HG02840 (cell line): ENCODE data around the gene APOBEC3B.
A peak's percentile ranks its signal among the peaks of the same experiment; 100 is the strongest.
"Not testable (repeated sequence)": the region's sequence is repeated elsewhere in the genome, so short reads cannot be mapped to it uniquely, and the experiment has no call there.

Experiments
- ATAC-seq: cut with Tn5 transposase; IDR thresholded peaks from one replicate; pipeline ENCODE4 v1.9.1; 2021; ENCODE audit warnings: mild to moderate bottlenecking, moderate library complexity, moderate number of reproducible peaks; ENCODE audit not compliant: unreplicated experiment, low FRiP score

The APOBEC3B gene

DNA sequence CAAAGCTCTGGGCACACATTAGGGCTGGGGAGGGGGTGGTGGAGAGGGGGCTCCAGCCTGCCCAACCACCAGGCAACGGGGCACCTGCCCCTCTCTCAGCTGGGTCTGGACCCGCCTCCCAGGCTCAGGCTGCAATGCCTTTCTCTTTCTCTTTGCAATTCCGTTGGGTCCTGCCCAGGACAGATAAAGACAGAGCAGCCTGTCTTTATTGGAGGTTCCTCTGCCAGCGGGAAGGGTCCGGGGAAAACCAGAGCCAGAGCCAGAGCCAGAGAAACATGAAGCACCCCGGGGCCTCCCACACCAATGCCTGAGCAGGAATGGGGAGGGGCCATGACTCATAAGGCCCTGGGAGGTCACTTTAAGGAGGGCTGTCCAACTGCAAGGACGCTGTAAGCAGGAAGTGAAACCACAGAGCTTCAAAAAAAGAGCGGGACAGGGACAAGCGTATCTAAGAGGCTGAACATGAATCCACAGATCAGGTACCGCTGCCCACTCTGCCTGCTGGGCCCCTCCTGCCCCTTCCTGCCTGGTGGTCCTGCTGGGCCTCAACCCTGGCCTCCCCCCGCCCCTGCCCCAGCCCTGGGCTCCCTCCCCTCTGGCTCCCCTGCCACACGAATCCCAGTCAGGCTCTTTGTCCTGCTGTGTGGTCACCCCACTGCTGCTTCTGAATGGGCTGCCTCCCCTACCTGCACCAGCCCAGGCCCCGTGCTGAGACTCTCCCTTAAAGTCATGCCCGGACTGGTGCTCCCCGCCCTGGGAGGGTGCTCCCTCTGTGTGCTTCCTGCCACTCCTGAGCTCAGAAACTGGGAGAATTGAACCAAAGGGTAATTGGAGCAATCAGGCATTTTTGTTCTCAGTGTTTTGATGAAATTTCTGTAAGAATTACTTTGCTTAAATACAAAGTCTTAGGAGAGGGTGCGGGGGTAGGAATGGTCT, at the start of gene APOBEC3B:
Gene APOBEC3B, plus strand, starts transcription at position 356 of the 936 bp plus-strand sequence. Its CDS starts 107 bp downstream, at position 463.
- ATAC-seq: peak; percentile 56

- ATAC-seq: no peak
These were observed 47.1 kb upstream of the APOBEC3B start for GRCh38 chr22:38935023-38935422.

DNA sequence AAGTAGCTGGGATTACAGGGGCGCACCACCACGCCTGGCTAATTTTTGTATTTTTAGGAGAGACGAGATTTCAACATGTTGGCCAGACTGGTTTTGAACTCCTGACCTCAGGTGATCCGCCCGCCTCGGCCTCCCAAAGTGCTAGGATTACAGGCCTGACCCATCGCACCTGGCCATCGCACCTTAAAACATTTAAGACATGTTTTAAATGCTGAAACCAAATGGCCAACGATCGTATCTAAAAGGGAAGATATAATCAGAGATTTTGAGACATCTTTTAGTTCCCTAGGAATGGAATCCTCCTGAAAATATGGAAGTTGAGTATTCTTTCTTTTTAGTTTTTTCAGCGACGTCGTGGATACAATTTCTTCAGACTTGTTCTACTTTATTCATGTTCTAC, 46.5 kb upstream of the APOBEC3B start:
- ATAC-seq: no peak

- ATAC-seq: no peak
These were observed 45.6 kb upstream of the APOBEC3B start for GRCh38 chr22:38936562-38936961.

DNA sequence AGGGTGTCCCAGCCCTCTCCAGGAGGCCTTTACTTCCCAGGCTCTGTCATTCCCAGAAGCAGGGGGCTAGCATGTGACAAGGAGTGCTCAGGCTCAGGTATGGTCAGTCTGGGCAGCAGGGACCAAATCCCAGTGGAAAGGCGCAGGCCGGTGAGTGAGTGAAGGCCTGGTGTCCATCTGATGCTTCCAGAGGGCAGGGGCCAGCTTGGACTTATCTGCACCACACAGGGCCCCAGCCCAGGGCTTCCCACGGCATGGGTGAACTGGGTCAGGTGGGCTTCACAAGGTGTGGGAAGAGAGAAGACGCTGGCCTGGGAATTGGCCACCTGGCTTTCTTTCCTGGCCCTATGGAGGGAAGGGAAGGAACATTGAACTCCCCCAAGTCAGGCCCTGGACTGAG, 45.1 kb upstream of the APOBEC3B start:
- ATAC-seq: no peak

DNA sequence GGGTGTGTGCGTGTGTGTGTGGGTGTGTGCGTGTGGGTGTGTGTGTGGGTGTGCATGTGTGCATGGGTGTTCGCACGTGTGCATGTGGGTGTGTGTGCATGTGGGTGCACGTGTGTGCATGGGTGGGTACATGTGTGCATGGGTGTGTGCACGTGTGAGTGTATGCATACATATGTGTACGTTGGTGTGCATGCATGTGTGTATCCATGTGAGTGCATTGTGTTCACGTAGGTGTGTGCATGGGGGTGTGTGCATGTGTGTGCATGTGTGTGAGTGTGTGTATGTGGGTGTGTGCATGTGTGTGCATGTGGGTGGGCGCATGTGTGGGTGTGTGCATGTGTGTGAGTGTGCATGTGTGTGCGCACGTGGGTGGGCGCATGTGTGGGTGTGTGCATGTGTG, 44.6 kb upstream of the APOBEC3B start:
- no peak for ATAC-seq

GRCh38 chr22:38938221-38938620, 43.9 kb upstream of the APOBEC3B start:
- no peak for ATAC-seq

DNA sequence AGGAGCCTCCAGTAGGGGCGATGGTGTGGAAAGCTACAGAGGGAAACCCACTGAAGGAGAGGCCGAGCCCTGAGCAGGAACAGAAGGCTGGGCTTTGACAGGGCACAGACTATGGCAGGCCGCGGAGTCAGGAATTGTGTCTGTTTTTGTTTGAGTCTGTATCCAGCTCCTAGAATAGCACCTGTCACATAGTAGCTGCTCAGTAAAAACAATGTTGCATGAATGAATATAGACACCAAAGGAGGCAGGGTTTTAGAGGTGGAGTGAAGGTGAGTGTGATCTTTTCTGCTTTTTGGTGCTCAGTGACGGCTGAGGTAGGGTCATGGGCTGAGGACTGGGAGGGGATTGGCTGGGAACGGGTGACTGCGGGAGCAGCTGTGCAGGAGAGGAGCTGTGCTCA, 43.2 kb upstream of the APOBEC3B start:
- no peak for ATAC-seq

DNA sequence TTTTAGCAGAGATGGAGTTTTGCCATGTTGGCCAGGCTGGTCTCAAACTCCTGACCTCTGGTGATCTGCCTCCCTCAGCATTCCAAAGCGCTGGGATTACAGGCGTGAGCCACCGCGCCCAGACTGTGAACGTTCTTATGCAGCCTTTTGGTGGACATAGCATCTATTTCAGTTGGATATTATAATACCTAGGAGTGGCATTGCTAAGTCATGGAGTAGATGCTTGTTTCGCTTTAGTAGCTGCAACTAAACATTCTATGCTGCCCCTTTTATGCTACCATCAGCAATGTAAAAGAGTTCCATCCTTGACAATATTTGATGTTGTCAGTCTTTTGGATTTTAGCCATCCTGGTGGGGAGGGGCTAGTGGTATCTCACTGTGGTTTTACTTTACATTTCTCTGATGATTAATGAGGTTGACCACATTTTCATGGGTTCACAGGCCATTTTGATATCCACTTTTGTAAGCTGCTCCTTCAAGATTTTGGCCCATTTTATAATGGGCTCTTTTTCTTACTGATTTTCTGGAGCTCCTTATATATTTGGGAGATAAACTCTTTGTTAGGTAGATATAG, 41.2 kb upstream of the APOBEC3B start:
- ATAC-seq: no peak

DNA sequence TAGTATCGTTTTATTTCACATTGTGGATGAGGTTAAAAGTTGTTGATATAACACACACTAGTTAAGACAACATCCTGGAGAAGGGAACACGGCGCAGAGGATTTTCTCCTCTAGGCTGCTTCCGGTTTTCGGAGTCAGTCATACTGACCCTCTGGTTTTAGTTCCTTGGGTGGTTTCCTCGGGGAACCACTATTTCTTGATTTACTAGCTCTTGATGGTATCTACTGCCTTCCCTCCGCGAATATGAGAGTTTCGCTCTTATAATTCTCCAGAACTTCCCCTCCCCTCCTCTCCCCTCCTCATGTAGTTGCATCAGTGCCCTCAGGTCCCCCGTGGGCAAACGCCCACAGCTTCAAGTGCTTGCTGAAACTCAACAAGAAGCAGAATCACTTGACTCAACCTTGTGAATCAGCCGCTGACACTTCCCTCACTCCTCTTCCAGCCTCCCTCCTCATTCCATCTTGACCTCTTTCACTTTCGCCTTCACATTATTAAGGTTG, 40.6 kb upstream of the APOBEC3B start:
- ATAC-seq: peak; percentile 65

DNA sequence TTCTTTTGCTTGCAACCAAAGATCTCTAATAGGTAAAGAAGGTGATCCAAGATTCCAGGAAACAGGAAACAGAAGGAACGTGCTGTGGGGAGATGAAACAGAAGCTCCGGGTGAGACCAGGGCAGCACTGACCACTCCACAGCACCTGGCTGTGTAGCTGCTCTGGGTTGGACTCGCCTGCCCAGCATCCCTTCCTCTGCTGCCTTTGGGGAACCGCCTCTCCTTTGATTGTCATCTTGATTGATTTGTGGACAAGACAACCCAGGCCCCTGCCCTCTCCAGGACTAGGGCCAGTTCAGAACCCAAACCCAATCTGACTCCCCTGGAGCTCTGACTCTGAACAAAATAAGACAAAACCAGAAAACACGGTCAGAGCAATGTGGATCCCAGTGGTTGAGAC, 39.4 kb upstream of the APOBEC3B start:
- no peak for ATAC-seq

- ATAC-seq: no peak
These were observed 38.9 kb upstream of the APOBEC3B start for GRCh38 chr22:38943201-38943600.

DNA sequence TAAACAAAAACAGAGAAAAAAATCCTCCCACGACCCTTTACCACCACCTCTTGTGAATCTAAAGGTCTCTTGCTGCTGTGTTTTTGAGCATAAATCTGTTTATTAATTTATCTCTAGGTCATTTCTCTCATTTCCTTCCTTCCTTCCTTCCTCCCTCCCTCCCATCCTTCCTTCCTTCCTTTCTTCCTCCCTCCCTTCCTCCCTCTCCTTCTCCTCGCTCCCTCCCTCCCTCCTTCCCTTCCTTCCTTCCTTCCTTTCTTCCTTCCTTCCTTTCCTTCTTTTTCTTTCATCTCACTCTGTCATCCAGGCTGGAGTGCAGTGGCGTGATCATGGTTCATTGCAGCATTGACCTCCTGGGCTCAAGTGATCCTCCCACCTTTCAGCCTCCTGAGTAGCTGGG, 38.3 kb upstream of the APOBEC3B start:
- ATAC-seq: no peak

GRCh38 chr22:38944653-38945052, 37.5 kb upstream of the APOBEC3B start:
- no peak for ATAC-seq

- ATAC-seq: not testable (repeated sequence)
These were observed 36.3 kb upstream of the APOBEC3B start for GRCh38 chr22:38945706-38946338.

GRCh38 chr22:38946771-38947170, 35.4 kb upstream of the APOBEC3B start:
- ATAC-seq: no peak

- no peak for ATAC-seq
These were observed 34.6 kb upstream of the APOBEC3B start for GRCh38 chr22:38947321-38948140.

GRCh38 chr22:38948181-38948940, 33.8 kb upstream of the APOBEC3B start:
- ATAC-seq: no peak

- no peak for ATAC-seq
These were observed 32.2 kb upstream of the APOBEC3B start for GRCh38 chr22:38949889-38950405.
